GM21825 (cell line): Measurements from ENCODE around the gene ZNF408.

Experiments used
- ATAC-seq: cut with Tn5 transposase; IDR thresholded peaks from one replicate; pipeline ENCODE4 v1.9.1; 2021; ENCODE audit warnings: mild to moderate bottlenecking, moderate library complexity; ENCODE audit not compliant: unreplicated experiment

Gene ZNF408

GRCh38 chr11:46675949-46676348, 24.9 kb upstream of the ZNF408 start:
- ATAC-seq, result no peak

- ATAC-seq, result no peak
Measured at GRCh38 chr11:46676436-46677158, 24.2 kb upstream of the ZNF408 start.

DNA sequence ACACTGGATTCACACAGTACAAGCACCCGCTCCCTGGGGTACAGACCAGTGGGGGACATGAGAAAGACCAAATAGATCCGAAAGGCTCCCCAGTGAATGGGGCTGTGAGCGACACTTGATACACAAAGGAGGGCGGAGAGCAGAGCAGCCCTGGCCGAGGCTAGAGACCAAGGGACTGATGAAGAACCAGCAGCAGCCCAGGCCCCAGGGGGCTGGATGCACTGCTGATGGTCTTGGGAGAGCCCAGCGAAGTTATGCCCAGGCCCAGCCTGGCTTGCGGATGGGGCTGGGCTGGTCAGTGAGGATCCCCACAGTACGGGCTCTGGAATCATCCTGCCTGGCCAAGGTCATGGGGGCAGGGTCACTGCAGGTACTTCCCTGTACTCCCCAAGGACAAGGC, 23.7 kb upstream of the ZNF408 start:
- no peak for ATAC-seq

DNA sequence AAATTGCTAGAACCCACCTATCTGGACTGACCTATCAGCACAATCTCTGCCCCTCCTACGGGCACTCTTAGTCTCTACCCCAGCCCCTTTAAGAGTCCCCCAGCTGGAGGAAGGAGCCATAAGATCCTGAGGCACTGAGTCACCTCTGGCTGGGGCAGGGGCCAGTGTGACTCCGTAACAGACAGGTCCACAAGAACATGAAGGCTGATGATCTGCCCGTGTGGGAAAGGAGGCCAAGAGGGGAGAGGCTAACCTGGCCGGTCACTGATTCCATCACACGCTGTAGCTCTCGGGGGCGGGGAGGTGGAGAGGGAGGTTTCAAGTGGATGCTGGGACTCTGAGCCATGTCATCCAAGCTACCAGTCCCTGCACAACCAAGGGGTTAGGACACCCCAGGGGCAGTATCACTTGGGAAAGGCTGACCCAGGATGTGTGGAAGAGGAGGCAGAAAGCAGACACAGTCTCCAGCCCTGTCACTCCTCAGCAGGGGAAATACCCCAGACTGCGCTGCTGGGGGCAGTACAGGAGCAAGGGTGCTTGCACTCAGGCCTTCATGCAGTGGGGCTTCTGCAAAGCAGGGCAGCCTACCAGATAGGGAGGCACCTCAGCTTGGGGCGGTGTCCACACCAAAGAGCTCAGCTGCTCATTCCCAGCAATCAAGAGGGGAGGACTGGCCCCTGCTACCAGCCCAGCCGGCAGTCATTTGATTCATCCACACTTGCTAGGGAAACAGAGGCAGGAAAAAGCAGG, 22.7 kb upstream of the ZNF408 start:
- ATAC-seq, result no peak

DNA sequence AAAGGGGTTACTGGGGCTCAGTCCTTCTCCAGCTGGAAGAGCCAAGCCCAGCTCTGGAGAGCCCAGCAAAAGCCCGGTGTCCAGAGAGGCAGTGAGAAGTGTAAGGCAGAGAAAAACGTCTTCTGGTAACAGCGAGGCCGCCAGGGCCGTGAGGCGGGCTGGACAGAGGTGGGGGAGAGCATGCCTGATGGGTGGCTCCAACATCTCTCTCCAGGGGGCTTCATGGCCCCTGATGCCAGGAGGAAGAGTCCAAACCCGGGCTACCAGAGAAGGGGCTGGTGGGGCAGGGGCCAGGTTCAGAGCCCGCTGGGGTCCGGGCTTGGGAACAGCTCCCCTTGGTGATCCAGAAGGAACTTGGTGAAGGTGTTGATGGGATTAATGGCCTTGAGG, 22.1 kb upstream of the ZNF408 start:
- ATAC-seq, result no peak

GRCh38 chr11:46679241-46680163, 21.3 kb upstream of the ZNF408 start:
- ATAC-seq, result no peak

DNA sequence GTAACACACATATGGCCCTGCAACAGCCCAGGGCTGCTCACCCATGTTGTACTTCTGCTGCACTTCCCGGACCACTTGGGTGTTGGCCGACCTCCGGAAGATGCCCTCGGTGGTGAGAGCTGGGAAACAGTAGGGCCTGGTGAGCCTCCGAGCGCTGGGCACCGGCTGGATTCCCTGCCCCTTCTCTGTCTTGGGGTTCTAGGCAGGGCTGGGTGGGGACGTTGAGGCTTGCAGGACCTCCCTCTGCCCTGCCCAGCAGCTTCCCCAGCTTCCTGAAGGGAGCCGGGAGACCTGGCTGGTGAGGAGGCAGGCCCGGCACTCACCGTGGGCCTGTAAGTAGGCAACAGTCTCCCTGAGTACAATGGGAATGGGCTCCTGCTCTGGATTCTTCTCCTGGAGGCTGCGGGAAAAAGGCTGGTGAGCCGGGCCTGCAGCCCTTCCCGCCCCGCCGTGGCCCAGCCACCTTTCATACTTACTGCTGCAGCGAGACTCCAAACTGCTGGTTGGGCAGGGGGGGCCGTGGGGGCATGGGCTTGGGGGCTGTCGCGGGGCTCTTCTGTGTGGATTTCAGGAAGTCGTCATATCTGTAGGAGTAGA, 20.6 kb upstream of the ZNF408 start:
- no peak for ATAC-seq

GRCh38 chr11:46680815-46681214, 20.0 kb upstream of the ZNF408 start:
- no peak for ATAC-seq

DNA sequence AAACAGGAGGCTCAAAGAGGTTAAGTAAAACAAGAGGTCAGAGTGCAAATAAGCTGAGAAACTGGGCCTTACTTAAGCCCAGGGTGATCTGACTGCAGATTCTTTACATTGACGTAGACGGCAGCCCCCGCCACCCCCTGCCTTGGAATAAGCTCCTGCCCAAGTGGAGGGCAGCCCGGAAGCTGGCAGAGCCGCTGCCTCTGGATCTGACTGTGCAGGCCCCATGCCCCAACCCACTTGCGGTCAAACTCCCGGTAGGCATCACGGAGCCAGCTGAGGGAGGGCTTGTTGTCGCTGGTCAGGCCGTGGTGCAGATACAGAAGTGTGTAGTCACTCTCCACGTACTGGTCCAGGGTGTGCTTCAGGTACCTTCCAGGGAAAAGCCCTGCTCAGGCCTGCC, 19.0 kb upstream of the ZNF408 start:
- no peak for ATAC-seq

GRCh38 chr11:46682773-46683752, 17.8 kb upstream of the ZNF408 start:
- no peak for ATAC-seq

DNA sequence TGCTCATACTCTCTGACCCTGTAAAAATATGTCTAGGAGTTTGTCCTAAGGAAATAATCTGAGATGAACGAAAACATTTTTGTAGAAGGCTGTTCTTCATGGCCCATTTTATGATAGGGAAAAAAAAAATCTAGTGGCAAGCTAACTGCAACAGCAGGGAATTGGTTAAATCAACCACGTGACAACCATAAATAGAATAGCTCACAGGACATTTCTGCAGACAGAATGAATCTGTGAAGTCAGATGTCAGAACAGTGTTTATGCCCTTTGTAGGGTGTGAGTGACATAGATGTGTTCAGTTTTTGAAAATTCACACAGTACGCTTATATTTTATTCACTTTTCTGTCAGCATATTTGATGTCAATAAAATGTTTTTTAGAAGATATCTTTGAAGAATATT, 16.5 kb upstream of the ZNF408 start:
- ATAC-seq, result no peak

DNA sequence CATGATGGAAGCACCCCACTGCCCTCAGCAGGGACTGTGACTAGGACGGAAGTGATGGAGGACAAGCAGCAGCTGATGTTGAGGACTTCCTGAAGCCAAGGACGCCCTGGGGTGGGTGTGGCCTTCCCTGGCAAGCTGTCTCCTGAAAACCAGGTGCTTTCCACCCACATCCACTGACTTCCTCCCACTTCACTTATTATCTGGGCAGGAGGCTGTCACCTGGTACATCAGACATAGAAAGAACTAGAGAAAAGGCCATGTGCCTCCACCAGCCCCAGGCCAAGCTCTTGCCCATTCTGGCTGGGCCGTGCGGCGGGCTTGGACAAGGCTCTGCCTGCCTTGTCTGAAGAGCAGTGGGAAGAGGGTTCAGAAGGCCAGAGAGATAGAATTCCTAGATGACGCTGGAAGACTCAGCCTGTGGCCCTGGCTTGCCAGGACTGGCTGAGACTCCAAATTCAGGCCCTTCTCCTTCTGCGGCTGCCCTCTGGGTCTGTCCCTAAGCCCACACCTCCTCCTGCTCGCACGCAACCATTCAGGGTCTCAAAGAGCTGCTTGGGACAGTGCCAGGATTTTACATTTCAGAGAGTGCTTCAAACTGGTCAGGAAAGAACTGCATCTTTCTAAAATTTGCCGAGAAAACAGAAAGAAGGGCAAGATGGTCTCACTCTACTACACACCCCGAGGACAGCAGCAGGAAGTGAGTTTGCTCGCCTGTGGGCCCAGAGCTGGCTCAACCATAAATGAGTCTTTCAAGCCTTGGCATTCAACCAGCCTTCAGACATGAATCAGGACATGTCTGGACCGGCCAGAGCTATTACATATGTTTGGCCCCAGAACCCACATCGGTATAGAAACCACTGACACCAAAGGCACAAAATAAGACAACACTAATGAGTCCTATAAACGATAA, 13.7 kb upstream of the ZNF408 start:
- ATAC-seq, result no peak

DNA sequence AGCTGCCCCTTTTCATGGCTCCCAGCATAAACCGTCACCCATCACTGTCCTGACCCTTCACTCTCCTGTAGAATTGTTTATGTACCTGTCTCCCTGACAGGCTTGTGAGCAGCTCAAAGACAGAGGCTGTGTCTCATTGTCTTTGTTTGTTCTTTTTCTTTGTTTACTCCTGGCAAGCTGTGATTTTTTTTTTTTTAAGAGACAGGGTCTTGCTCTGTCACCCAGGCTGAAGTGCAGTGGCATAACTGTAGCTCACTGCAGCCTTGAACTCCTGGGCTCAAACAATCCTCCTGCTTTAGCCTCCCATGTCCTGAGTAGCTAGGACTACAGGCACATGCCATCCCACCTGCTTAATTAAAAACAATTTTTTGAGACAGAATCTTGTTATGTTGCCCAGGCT, 10.1 kb upstream of the ZNF408 start:
- no peak for ATAC-seq

DNA sequence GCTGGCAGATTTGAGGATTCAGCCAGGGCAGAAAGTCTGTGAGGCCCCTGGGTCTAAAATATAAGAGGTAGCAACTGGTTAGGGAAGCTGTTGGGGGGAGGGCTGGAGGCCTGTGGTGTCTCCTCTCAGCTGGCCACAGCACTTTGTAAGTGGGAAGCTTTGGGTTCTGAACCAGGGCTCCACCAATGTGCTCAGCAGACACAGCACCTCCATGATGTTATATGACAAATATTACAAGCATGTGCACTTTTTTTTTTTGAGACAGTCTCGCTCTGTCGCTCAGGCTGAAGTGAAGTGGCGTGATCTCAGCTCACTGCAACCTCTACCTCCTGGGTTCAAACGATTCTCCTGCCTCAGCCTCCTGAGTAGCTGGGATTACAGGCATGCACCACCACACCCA, 8.4 kb upstream of the ZNF408 start:
- ATAC-seq, result no peak

DNA sequence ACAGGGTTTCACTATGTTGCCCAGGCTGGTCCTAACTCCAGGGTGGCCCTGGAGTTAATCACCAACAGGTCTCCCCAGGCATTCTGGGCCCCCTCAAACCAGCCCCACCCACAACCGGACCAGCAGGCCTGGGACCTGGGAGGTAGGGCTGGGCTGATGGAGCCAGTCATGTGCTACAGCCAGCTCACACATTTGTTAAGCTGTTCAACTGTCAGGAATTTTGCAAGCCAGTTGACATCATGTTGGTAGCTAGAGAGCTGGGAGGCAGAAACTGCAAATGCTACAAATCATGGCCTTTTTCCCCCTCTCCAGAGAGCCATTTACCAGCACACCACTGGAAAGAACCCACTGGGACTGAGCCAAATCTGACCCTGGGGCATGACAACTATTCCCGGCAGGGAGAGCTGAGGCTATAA, 7.2 kb upstream of the ZNF408 start:
- ATAC-seq, result no peak

GRCh38 chr11:46694072-46694471, 6.8 kb upstream of the ZNF408 start:
- ATAC-seq, result no peak

DNA sequence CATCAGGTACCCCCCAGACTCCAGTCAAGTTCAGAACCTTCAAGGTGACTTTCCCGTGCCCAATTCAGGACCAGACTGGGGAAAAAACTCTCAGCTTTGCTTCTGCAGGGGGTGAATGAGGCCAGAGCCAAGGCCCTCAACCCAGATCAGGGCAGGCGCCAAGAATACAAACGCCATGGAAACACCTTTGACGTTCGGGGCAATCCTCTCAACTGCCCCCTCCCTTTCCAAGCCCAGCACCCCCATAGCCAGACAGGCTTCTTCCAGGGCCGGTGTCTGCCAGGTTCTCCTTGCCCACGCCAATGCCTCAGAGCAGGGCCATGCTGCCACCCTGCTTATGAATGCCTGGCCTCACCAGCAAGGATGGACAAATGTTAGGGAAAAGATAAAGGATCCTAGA, 6.2 kb upstream of the ZNF408 start:
- no peak for ATAC-seq

GRCh38 chr11:46695345-46696211, 5.3 kb upstream of the ZNF408 start:
- ATAC-seq, result no peak
